ENCODE data around the gene ENTPD1.

GRCh38 chr10:95792874-95793285 is 36.9 kb downstream of the ENTPD1 start:
- TF ChIP-seq CTCF (IDR thresholded peaks at IDR 0.05; ENCODE audit: insufficient read depth, low read length, poor library complexity, severe bottlenecking) (no peak), EZH2phosphoT487 (conservative IDR thresholded peaks at IDR 0.05; ENCODE audit: low read length) (no peak)

Measured in SU-DHL-6 (cell line).